Stimulated activated CD8-positive, alpha-beta memory T cell treated with anti-CD3 and anti-CD28 coated beads, Interleukin-2, amount 100 ng/mL, for 1 hour (primary cell): Measurements from ENCODE around the gene DNAJB6.

Source experiments
- DNase-seq, 2 donors: peaks; one replicate each; pipeline ENCODE4 v3.0.0-alpha.2; 2020; ENCODE audit warnings: low read depth in 2 of 2

The DNAJB6 gene

DNA sequence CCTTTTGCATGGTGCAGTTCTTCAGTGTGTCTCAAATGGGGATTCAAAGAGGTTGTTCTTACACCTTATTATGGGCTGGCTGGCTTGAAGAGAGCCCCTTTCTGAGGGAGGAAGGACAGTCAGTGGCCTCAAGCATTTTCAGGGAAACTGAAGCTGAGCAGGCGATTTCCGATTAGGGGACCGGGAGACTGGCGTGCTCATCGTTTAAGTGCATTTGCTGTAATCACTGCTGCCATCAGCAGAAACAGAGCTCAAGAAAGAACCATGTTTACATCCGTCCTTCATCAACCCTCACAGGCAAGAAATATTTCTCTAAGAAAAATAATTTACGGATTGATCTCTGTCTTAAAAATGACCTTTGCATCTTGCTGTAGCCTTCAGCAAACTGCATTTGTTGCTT lies 32.2 kb downstream of the DNAJB6 start:
- no peak for DNase-seq

DNA sequence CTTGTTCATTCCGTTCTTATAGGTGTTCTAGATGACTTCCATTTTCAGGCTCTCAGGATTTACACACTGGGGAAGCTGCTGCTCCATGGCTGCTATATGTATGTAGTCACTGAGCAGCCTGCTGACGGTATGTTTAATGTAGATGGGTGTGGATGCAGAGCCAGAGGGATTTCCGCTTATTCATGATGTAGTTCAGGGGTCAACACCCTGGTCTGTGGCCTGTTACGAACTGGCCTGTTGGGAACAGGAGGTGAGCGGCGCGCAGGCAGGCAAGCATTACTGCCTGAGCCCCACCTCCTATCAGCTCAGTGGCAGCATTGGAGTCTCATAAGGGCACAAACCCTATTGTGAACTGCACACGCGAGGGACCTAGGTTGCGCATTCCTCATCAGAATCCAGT lies 33.9 kb downstream of the DNAJB6 start:
- no peak for DNase-seq

DNA sequence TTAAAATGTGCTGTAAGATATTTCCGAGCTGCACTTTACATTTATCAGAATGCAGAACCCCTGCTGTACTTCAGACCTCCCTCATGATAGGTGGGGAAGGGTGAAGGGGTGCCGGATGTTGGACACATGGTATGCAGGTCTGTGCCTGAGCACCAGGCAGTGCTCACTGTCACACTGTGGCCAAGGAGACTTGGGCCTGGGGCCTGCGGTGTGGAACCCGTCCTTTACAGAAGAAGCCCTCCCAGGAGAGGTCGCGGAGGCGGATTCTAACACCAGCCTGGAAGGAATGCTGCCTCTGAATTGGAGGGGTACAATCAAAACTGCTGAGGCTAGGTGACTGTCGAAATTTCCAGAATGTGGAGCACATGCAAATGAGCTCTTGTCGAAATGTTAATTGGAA lies 34.5 kb downstream of the DNAJB6 start:
- DNase-seq, result no peak

DNA sequence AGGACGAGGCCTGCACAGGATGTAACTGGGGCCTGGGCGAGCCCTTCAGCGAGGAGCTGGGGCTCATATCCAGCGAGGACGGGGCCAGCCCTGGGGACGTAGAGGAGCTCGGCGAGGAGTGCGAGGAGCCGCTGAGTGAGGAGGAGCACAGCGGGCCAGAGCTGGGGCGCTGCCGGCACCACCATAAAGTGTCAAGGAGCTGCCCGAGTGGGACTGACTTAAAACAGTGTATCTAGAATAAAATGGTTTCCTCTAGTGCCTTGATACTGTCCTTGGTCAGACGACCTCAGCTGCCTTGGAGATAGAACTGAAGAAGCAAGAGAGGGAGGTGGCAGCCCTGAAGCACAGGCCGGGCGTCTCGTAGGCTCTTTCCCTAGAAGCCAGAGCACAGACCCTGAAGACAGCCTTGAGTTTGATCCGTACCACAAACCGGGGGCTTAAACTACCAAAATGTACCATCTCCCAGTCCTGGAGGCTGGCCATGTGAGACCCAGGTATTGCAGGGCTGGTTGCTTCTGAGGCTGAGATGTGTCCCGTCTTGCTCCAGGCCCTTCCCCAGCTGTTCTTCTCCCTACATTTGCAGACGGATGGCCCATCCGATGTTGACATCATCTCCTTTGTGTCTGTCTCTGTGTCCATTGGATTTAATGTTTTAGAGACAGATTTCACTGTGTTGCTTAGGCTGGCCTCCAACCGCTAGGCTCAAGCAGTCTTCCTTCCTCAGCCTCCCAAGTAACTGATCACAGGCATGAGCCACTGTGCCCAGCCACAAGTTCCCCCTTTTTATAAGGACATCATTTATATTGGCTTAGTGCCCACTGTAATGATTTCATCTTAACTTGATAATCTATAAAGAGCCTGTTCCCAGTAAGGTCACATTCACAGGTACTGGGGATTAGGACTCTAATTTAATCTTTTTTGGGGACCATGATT lies 35.8 kb downstream of the DNAJB6 start:
- no peak for DNase-seq

DNA sequence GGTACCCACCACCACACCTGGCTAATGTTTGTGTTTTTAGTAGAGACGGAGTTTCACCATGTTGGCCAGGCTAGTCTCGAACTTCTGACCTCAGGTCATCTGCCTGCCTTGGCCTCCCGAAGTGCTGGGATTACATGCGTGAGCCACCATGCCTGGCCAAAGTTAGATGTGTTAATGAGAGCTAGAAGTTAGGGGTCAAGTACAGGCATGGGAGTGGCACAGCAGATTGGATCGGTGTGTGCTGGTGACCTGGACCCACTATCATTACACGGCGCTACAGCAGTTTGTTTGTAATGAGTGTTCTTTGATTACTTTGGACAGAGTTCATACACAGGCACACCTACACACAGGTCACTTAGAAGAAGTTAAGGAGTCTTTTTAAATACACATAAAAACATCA lies 36.7 kb downstream of the DNAJB6 start:
- DNase-seq, result no peak

DNA sequence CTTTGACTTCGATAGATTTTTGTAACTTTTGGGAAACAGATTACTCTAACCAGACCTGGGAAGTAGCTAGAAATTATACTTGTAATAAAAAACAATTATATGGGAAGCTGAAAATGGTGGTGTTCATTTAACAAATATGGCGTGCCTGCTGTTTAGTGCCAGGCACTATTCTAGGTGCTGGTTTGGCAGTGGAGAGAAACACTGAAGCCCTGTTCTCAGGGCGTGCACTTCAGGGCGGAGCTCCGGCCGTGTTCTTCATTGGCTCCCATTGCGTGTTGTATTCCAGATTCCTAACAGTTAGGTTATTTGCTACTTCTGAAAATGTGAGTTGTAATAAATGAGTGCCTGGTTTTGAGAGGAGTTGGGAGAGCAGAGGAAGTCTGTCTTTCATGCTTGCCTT lies 38.6 kb downstream of the DNAJB6 start:
- no peak for DNase-seq

DNA sequence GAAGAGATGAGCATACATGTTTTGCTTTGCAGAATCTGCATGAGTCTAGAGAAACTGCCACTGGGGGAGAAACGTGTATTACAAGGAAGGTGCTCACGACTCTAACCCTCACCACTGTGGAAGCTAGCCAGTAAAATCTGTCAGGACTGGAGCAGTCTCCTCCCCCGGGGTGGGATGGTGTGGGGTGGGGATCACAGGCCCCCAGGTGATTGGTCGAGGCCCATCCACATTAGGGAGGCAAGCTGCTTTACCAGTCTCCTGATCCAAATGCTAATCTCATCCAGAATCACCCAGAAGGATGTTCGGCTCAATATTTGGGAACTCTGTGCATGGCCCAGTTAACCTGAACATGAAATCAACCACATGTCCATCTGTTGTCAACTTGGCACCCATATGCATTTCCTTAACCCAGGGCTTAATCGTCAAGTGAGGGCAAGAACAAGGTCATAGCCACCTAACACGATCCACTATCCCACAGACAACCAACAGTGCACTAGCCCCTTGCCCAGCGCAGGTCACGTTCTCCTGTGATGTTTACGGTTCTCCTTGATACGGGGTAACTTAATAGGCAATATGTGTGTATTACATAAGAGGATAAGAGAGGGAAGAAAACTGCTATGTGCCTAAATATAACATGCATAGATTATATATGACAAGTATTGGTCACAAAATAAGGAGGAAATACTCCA lies 40.8 kb downstream of the DNAJB6 start:
- DNase-seq, result no peak

DNA sequence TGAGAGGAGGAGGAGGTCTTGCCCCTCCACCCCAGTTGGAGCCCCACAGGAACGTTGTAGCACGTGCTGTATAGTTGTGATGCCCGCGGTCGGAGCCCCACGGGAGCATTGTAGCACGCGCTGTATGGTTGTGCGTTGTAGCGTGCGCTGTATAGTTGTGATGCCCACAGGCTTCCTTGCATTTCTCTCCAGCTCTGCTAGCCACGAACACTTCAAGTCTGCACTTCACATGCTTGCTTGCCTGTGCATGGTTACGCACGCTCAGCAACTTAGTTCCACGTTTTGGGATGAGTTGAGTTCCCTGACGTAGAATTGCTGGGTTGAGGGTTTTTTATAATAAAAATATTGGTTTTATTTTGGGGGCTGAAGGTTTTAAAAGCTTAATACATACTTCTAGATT lies 41.6 kb downstream of the DNAJB6 start:
- DNase-seq, result no peak

DNA sequence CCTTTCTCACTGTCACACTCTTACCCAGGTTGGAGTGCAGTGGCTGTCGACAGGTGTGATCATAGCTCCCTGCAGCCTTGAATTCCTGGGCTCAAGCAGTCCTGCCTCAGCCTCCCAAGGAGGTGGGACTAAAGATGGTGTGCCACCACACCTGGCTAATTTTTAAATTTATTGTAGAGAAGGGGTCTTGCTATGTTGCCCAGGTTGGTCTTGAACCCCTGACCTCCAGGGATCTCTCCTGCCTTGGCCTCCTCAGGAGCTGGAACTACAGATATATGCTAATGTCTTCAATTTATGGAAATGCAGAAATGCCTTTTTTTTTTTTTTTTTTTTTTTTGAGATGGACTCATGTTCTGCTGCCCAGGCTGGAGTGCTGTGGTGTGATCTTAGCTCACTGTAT lies 42.7 kb downstream of the DNAJB6 start:
- DNase-seq, result no peak

DNA sequence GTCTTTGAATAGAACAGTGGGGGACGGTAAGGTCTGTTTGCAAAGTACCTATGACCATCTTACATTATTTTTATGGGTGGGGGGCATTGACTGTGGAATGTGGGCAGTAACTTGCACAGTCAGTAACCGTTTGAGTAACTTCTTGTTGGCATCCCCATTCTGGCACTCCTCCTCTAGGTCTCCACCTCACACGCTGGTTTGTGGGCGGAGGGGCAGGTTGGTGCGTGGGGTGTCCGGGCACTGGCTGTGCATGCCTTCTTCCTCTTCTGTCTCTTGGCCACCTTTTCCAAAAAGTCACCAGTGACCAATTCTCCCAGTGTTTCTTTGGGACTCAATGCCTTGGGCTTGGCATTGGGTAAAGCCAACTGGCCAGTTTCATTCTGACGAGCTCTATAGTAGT lies 43.6 kb downstream of the DNAJB6 start:
- DNase-seq, result no peak

DNA sequence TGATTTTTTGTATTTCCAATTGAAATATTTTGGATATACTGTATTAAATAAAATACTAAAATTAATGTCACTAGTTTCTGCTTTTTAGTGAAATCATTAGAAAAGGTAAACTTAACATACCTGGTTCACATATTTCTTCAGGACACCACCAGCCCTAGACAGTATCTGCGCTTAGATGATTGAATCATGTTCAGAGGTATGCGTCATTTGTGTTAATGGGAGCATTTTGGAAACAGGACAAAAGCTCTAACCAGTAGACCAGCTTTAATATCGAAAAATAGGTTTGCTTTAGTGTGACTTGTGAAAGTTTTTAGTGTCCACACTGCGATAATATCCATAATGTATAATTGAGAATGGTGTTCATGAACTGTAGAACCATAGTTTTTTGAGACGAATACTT lies 47.1 kb downstream of the DNAJB6 start:
- DNase-seq, result no peak

DNA sequence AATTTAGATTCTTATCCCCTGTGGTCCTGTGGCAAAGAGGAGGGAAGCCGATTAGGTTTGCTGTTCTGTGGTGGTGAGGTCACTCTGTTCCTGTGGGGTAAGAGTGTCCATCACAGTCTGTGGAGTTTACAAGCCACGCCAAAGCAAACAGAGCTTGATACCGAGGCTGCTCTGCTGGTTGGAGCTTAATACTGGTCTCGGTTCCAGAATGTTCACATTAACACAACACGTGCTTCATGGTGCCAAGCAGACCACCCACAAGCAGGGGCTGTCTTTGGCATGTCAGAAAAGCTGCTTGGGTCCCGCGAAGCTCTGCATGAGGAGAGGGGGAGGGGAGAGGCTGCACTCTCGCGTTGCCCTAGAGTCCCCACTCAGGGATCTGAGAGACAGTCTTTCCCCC lies 47.5 kb downstream of the DNAJB6 start:
- DNase-seq, result no peak

DNA sequence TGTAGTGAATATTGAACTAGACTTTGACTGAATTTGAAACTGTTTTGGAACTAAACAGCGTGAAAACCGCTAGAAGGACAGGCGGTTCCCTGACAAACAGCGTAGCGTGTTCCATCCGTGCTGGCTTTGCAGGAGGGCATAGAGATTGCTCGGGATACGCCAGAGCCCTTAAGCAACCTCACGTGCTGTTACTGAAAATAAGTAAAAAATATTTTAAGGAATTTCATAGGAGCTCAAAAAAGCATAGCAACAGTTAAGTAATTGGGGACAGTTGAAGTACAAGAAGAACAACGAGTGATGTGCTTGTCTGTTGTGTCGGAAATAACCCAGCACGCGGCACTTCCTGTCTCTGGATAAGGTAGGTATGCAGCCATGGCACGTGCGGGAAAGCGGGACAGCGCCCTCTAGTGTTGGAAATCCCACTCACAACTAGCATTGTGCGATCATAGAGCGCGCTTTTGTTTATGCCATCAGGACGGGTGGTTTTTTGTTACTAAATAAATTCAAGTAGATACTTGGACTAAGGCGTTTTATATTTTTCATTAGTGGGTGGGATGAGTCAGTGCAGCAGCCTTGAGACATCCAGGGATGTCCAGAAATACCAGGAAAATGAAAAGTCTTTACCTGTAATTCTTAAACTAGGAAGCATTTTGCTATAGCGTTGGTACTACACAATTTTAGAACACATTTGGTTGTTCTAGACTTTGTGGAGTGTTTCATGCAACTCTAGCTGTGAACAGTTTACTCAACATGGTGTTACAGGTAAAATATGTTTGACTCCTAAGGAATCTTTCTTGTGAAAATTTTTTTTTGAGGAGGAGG lies 50.4 kb downstream of the DNAJB6 start:
- peak; percentile 71 to 72 for DNase-seq

DNA sequence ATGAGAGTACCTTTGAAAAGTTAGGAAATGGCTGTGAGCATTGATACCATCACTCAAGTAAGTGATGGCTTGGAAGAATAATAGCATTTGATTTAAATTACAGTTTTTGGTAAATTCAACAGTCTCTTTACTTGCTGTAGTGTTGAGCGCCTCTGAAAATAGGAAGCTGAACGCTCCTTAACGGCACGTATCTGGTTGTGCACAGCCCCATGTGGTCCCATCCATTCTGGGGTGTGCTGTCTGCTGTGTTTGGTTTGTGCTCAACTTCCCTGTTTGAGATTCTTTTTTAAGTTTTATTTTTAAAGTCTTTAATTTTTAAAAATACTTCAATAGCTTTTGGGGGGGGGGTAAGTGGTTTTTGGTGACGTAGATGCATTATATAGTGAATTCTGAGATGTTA lies 51.5 kb downstream of the DNAJB6 start:
- no peak for DNase-seq

DNA sequence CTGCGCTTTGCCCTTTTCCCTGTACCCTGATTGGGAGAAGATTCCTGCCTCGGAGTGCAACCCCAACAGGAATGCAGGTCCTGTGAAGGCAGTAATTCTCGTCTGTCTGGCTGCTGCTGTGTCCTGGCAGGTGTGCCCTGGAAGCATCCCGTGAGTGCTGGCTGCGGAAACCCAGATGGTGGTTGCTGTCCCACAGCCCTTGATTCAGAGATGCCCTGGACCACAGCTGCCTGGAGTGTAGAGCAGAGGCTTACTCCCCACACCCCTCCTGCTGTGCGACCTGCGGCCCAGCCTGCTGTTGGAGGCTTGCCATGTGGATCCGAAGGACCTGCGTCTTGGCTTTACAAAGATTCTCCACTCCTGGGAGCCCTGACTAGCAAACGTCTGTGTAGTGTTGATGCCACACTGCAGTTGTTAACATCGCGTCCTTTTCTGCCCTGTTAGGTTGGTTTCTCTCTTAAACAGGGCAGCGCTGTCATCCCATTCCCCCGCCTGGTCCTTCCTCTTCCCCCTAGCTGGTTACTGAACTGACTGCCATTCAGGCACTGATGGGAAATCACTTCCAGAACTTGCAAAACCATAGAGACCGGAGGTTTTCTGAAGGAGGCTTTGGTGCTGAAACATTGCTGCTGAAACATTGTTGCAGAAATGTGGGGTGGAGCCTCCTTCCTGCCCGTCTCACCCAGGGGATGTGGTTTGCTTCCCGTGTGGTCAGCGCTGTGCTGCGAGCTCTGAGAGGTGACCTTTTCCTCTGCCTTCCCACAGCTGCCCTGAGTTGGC lies 53.3 kb downstream of the DNAJB6 start:
- no peak for DNase-seq

DNA sequence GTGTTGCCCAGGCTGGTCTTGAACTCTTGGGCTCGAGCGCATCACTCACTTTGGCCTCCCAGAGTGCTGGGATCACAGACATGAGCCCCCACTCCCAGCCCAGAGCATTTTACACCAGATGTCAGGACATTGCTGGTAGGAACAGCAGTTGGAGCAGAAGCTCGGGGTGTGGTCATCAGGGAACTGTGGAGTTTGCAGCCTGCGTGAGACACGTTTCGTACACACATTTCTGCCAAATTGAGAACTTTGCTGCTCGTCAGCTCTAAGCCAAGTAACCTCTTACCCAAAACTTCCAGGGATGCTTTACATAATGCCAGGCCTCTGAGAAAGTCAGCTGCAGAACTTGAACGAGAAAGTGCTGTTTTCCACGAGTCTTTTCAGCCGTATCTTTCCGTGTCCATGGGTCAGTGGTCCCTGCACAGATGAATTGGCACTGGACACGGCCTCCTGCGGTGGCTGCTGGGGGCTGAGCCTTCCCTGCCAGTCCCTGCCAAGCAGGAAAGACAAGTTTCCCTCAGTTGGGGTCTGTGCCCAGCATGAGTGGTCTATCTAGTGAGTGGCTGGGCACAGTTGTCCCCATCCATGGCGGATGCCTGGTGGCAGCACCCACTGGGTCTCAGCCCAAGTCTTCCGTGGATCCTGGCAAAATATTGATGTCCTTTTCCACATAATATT lies 54.4 kb downstream of the DNAJB6 start:
- no peak for DNase-seq

DNA sequence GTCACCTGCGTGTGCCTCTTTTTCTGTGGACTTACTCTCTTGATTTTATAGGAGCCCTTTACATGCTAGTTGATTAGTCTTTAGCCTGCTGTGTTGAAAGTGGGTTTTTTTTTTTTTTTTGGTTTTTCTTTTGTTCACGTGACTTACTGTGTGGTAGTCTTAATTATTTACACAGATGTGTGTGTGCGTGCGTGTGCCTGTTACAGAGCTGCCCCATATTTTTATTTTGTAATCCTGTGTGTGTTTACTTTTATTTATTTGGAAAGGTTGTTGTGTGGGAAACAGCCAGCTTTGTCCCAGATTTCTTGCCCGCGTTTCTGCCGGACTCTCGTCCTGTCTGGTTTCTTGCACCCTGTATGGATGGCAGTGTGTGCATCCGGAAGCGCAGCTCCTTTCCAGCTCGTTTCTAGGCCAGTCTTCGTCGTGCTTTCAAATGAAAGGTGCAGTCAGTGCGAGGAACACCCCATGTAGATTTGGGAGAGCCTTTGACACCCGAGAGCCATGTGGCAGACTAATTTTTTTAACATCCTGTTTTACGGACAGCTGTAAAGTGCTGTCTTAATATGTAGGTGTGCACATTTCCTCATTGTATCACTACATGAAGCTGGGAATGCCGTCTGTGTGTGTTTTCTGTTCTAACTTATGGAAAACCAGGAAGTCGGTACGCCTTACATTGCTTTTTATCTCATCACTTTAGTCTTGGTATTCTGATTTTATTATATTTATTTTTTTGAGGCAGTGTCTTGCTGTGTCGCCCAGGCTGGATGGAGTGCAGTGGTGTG lies 55.6 kb downstream of the DNAJB6 start:
- no peak for DNase-seq

DNA sequence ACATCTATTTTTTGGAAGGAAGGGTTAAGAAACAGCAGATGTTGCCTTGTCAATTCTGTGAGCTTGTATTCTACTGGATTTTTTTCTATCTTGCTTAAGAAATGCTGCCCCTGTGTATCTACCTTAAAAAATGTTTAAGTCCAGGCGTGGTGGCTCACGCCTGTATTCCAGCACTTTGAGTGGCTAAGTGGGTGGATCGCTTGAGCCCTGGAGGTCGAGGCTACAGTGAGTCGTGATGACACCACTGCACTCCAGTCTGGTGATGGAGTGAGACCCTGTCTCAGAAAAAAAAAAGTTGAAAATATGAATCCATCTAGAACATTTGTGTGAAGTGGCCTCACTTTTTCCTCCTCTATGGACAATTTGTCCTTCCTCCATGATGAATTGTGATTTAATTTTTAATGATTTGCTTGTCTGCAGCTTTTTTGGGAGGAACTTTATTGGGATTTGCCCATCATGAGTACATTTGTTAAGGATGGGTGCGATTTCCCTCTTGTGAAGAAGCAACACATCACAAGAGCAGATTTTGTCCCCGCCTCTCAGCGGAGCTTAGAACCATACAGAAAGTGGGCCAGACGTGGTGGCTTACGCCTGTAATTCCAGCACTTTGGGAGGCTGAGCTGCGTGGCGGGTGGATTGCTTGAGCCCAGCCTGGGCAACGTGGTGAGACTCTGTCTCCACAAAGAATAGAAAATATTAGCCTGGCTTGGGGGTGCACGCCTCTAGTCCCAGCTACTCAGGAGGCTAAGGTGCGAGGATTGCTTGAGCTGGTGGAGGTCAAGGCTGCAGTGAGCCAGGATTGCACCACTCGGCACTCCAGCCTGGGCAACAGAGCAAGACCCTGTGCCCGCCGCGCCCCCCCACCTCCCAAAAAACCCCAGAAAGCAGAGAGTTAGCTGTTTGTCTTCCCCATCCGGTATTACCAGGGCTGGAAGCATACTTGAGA lies 57.7 kb downstream of the DNAJB6 start:
- DNase-seq, result no peak

DNA sequence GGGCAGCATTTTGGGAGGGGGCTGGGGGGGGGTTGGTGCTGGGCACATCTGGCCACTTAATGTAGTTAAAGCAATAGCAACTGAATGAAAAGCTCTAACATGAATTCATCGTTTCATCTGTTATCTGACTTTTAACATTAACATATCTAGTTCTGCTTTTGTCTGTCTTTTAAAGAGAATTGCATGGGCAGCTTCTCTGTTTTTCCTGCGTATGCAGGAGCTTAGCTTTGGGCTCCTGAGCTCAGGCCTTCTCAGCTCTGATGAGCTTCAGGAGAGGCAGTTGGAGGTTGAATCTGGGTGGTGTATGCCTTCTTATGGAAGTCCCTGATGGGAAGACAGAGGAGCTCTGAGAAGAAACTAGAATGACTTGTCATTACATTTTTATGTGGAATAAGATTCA lies 58.4 kb downstream of the DNAJB6 start:
- DNase-seq, result no peak
